Colonic mucosa (tissue), 4 donors: ENCODE measurements around the gene ADAP1. TPM values are rescaled to one million over a fixed set of nuclear protein-coding genes. Genes with fewer than 3 reads are reported as not detected.
A peak's percentile ranks its signal among the peaks of the same experiment; 100 is the strongest.

Source experiments
- DNase-seq: peaks from one replicate; pipeline ENCODE4 v3.0.0-alpha.2; 2020
- H3K27ac ChIP-seq: fragments of 200-600 bp; one replicate; pipeline ENCODE4 v1.8.0; 2021
- H3K27me3 ChIP-seq: fragments of 200-600 bp; one replicate; pipeline ENCODE4 v1.8.0; 2021
- H3K36me3 ChIP-seq: fragments of 200-600 bp; one replicate; pipeline ENCODE4 v1.8.0; 2021
- H3K4me1 ChIP-seq: fragments of 200-600 bp; one replicate; pipeline ENCODE4 v1.8.0; 2021; ENCODE audit warnings: mild to moderate bottlenecking
- H3K4me3 ChIP-seq: fragments of 200-600 bp; one replicate; pipeline ENCODE4 v1.8.0; 2021
- H3K9ac ChIP-seq, 2 donors: one replicate each; pipeline ENCODE4 v1.7.0; 2013; ENCODE audit warnings: control low read depth in 2 of 2, low read depth in 2 of 2, low read length in 2 of 2
- H3K9me3 ChIP-seq: fragments of 200-600 bp; one replicate; pipeline ENCODE4 v1.8.0; 2021
- CTCF ChIP-seq: fragments of 200-600 bp; IDR thresholded peaks from one replicate; pipeline ENCODE4 v1.8.0; 2022; ENCODE audit warnings: antibody characterized with exemption, mild to moderate bottlenecking
- intact Hi-C: fragments of 100-400 bp; cut with DNase I; formaldehyde crosslinking; loops from one replicate; pipeline ENCODE4 v1.14.1; 2022
- total RNA-seq, 2 donors: library from RNA; stranded (reverse); fragmentation: NEBNext Ultra II Directional in 1 of 2; extraction: Animal tissue kit (Norgen Biotek cat#: 25700) in 1 of 2; gene quantifications; one replicate each; pipeline ENCODE4 v1.2.1, GENCODE V29; 2021
- donor health status: healthy.
- donor health status: DM: no; HTN: no; CAD: no.
- donor health status: DM: no; HTN: no; CAD: no.

The ADAP1 gene
- total RNA-seq, 2 donors from 2014 or later, result 107 to 201 TPM

GRCh38 chr7:981793-982510, 27.5 kb upstream of the ADAP1 start:
- H3K27me3 ChIP-seq, result no peaks in the 10 kb centered on the region
- no peak overlapping the region for H3K27ac ChIP-seq
- H3K9me3 ChIP-seq, result no peaks in the 10 kb centered on the region
- no peaks in the 10 kb centered on the region for H3K36me3 ChIP-seq
- intact Hi-C loops, result no loop called here
- peaks cover 5% of the 10 kb centered on the region for H3K4me1 ChIP-seq
- TF ChIP-seq CTCF, result no peak
- H3K9ac ChIP-seq, result peak overlapping the region in 1 of 2 donors; percentile 61
- H3K4me3 ChIP-seq, result no peak overlapping the region
- DNase-seq, result peak; percentile 54

- Histone ChIP-seq H3K36me3 (no peaks in the 10 kb centered on the region), H3K27ac (no peak overlapping the region), H3K4me3 (no peak overlapping the region), H3K9me3 (no peaks in the 10 kb centered on the region), H3K27me3 (no peaks in the 10 kb centered on the region), H3K4me1 (peaks cover 13% of the 10 kb centered on the region), H3K9ac (no peak overlapping the region)
- DNase-seq, result no peak
- intact Hi-C loops, result no loop called here
- TF ChIP-seq CTCF, result no peak
Observed at GRCh38 chr7:979886-980571, 25.5 kb upstream of the ADAP1 start.

GRCh38 chr7:979151-979550, 24.7 kb upstream of the ADAP1 start:
- no peak for DNase-seq

GRCh38 chr7:978416-979091, 24.1 kb upstream of the ADAP1 start:
- H3K4me3 ChIP-seq, result no peak overlapping the region
- peak overlapping the region; percentile 96 for H3K27ac ChIP-seq
- no peaks in the 10 kb centered on the region for H3K27me3 ChIP-seq
- H3K9ac ChIP-seq, result peak overlapping the region in 1 of 2 donors; percentile 82
- intact Hi-C loops, result no loop called here
- no peak for TF ChIP-seq CTCF
- H3K4me1 ChIP-seq, result peaks cover 19% of the 10 kb centered on the region
- no peaks in the 10 kb centered on the region for H3K9me3 ChIP-seq
- H3K36me3 ChIP-seq, result no peaks in the 10 kb centered on the region
- DNase-seq, result no peak

More at GRCh38 chr7:979151-979550, 24.7 kb upstream of the ADAP1 start:
- Histone ChIP-seq H3K36me3 (no peaks in the 10 kb centered on the region), H3K27me3 (no peaks in the 10 kb centered on the region), H3K27ac (no peak overlapping the region), H3K4me3 (no peak overlapping the region), H3K9ac (peak overlapping the region in 1 of 2 donors; percentile 82), H3K4me1 (peaks cover 13% of the 10 kb centered on the region), H3K9me3 (no peaks in the 10 kb centered on the region)
- TF ChIP-seq CTCF, result no peak
- intact Hi-C loops, result no loop called here

GRCh38 chr7:978049-978346, 23.5 kb upstream of the ADAP1 start:
- H3K9ac ChIP-seq, result peak overlapping the region; percentile 16 to 82
- H3K27me3 ChIP-seq, result no peaks in the 10 kb centered on the region
- H3K36me3 ChIP-seq, result no peaks in the 10 kb centered on the region
- peaks cover 20% of the 10 kb centered on the region for H3K4me1 ChIP-seq
- DNase-seq, result no peak
- TF ChIP-seq CTCF, result no peak
- H3K27ac ChIP-seq, result peak overlapping the region; percentile 96
- no peaks in the 10 kb centered on the region for H3K9me3 ChIP-seq
- no peak overlapping the region for H3K4me3 ChIP-seq
- intact Hi-C loops, result no loop called here
